Measurements from ENCODE around the gene MATR3. TPM values are rescaled to one million over a fixed set of nuclear protein-coding genes. Genes with fewer than 3 reads are reported as not detected.
"Not testable (repeated sequence)": the region's sequence is repeated elsewhere in the genome, so short reads cannot be mapped to it uniquely, and the experiment has no call there.

Gene MATR3
- total and polyA plus RNA-seq, 4 donors, result 38.4 to 111 (median 69.7) TPM

GRCh38 chr5:139306628-139307379, 13.3 kb downstream of the MATR3 start:
- H3K27me3 ChIP-seq (ENCODE audit: control insufficient read depth in 4 of 4, insufficient read depth in 4 of 4, low read length in 3 of 4), result no peaks in the 10 kb centered on the region
- TF ChIP-seq YY1 (IDR thresholded peaks at IDR 0.05), result no peak
- peaks cover 11 to 17% (median 13%) of the 10 kb centered on the region in 4 donors for H3K4me1 ChIP-seq (ENCODE audit: control insufficient read depth in 4 of 4, insufficient read depth in 4 of 4, low read length in 3 of 4)
- H3K9me3 ChIP-seq (ENCODE audit: control insufficient read depth in 4 of 4, low read length in 3 of 4), result no peaks in the 10 kb centered on the region
- DNase-seq (ENCODE audit: low spot score), result no peak
- H3K4me3 ChIP-seq (ENCODE audit: low read depth in 1 of 3, low read length in 3 of 3), result no peak overlapping the region
- no peak overlapping the region for H3K27ac ChIP-seq (ENCODE audit: low read depth in 1 of 2, low read length in 2 of 2)
- WGBS, result 76% methylated on average over 3 of the region's 3 CpGs
- H3K36me3 ChIP-seq (ENCODE audit: control insufficient read depth in 4 of 4, insufficient read depth in 3 of 4, low read depth in 1 of 4, low read length in 3 of 4), result peaks cover 0 to 2% (median 0%) of the 10 kb centered on the region in 4 donors
- no peak overlapping the region for H3K9ac ChIP-seq (ENCODE audit: low read depth in 1 of 2, low read length in 2 of 2)

- Histone ChIP-seq H3K27ac (ENCODE audit: low read depth in 1 of 2, low read length in 2 of 2) (no peak overlapping the region), H3K9ac (ENCODE audit: low read depth in 1 of 2, low read length in 2 of 2) (no peak overlapping the region), H3K4me3 (ENCODE audit: low read depth in 1 of 3, low read length in 3 of 3) (no peak overlapping the region), H3K27me3 (ENCODE audit: control insufficient read depth in 4 of 4, insufficient read depth in 4 of 4, low read length in 3 of 4) (no peaks in the 10 kb centered on the region), H3K9me3 (ENCODE audit: control insufficient read depth in 4 of 4, low read length in 3 of 4) (no peaks in the 10 kb centered on the region), H3K36me3 (ENCODE audit: control insufficient read depth in 4 of 4, insufficient read depth in 3 of 4, low read depth in 1 of 4, low read length in 3 of 4) (peaks cover 0 to 2% (median 0%) of the 10 kb centered on the region in 4 donors), H3K4me1 (ENCODE audit: control insufficient read depth in 4 of 4, insufficient read depth in 4 of 4, low read length in 3 of 4) (peaks cover 6 to 23% (median 14%) of the 10 kb centered on the region in 4 donors)
- no peak for DNase-seq (ENCODE audit: low spot score)
- no peak for TF ChIP-seq CTCF (IDR thresholded peaks at IDR 0.05; ENCODE audit: low read depth, low read length, missing input control)
- TF ChIP-seq YY1 (IDR thresholded peaks at IDR 0.05), result no peak
- TF ChIP-seq FOXA1 (IDR thresholded peaks at IDR 0.05), result no peak
- TF ChIP-seq EGR1 (IDR thresholded peaks at IDR 0.05; ENCODE audit: low read depth in 2 of 2), result no peak
- TF ChIP-seq JUND (IDR thresholded peaks at IDR 0.05), result no peak
- no peak for TF ChIP-seq HNF4G (IDR thresholded peaks at IDR 0.05)
- TF ChIP-seq SP1 (IDR thresholded peaks at IDR 0.05), result no peak
- no peak for TF ChIP-seq ZBTB33 (IDR thresholded peaks at IDR 0.05)
- no peak for TF ChIP-seq RXRA (IDR thresholded peaks at IDR 0.05)
- TF ChIP-seq GABPA (IDR thresholded peaks at IDR 0.05 in 1 of 2, conservative IDR thresholded peaks at IDR 0.05 in 1 of 2), result no peak
- no peak for TF ChIP-seq TAF1 (conservative IDR thresholded peaks at IDR 0.05)
- TF ChIP-seq NR2F2 (IDR thresholded peaks at IDR 0.05), result no peak
- TF ChIP-seq RAD21 (IDR thresholded peaks at IDR 0.05), result no peak
- TF ChIP-seq HNF4A (conservative IDR thresholded peaks at IDR 0.05), result no peak
- no peak for TF ChIP-seq REST (IDR thresholded peaks at IDR 0.05)
- TF ChIP-seq MAX (IDR thresholded peaks at IDR 0.05), result no peak
- TF ChIP-seq ATF3 (IDR thresholded peaks at IDR 0.05), result no peak
- TF ChIP-seq FOXA2 (IDR thresholded peaks at IDR 0.05), result no peak
Observed at GRCh38 chr5:139308797-139309196, 15.3 kb downstream of the MATR3 start.

- not testable (repeated sequence) for H3K9me3 ChIP-seq (ENCODE audit: control insufficient read depth in 4 of 4, low read length in 3 of 4); H3K9ac ChIP-seq (ENCODE audit: low read depth in 1 of 2, low read length in 2 of 2); H3K27ac ChIP-seq (ENCODE audit: low read depth in 1 of 2, low read length in 2 of 2); DNase-seq (ENCODE audit: low spot score); H3K4me3 ChIP-seq (ENCODE audit: low read depth in 1 of 3, low read length in 3 of 3); H3K36me3 ChIP-seq (ENCODE audit: control insufficient read depth in 4 of 4, insufficient read depth in 3 of 4, low read depth in 1 of 4, low read length in 3 of 4); H3K27me3 ChIP-seq (ENCODE audit: control insufficient read depth in 4 of 4, insufficient read depth in 4 of 4, low read length in 3 of 4)
- peaks cover 0 to 21% (median 5%) of the 10 kb centered on the region in 4 donors for H3K4me1 ChIP-seq (ENCODE audit: control insufficient read depth in 4 of 4, insufficient read depth in 4 of 4, low read length in 3 of 4)
- WGBS, result 89% methylated on average over 9 of the region's 9 CpGs
Observed at GRCh38 chr5:139310715-139311186, 17.2 kb downstream of the MATR3 start.

Measured in liver (tissue), 9 donors.